ENCODE data around the gene PDCD2L.
"Not testable (repeated sequence)": the region's sequence is repeated elsewhere in the genome, so short reads cannot be mapped to it uniquely, and the experiment has no call there.

PDCD2L gene

GRCh38 chr19:34397853-34398252 is 6.3 kb upstream of the PDCD2L start:
- Histone ChIP-seq H2AK5ac (ENCODE audit: low read length, severe bottlenecking) (no peak overlapping the region), H3K23ac (ENCODE audit: low read length in 2 of 2) (no peak overlapping the region), H3K4ac (ENCODE audit: low read depth in 1 of 2, low read length in 2 of 2) (no peak overlapping the region), H3K4me1 (ENCODE audit: control insufficient read depth, insufficient read depth, low read depth, low read length) (no peaks in the 10 kb centered on the region), H3K9me3 (ENCODE audit: control insufficient read depth, low read length) (no peaks in the 10 kb centered on the region), H2AFZ (ENCODE audit: low read depth, low read length) (no peak overlapping the region), H3K27me3 (ENCODE audit: control insufficient read depth in 1 of 2, insufficient read depth in 1 of 2, low read length in 2 of 2) (no peaks in the 10 kb centered on the region), H2BK15ac (ENCODE audit: low read depth, poor library complexity, severe bottlenecking) (no peak overlapping the region), H2BK5ac (ENCODE audit: low read depth, low read length, poor library complexity, severe bottlenecking) (no peak overlapping the region), H4K91ac (ENCODE audit: low read length) (no peak overlapping the region), H2BK120ac (ENCODE audit: low read depth, low read length) (no peak overlapping the region), H3K4me2 (ENCODE audit: low read length, poor library complexity, severe bottlenecking) (no peak overlapping the region), H3K18ac (ENCODE audit: low read depth in 1 of 2, low read length in 2 of 2) (no peak overlapping the region), H2BK12ac (ENCODE audit: low read length in 2 of 2) (no peak overlapping the region), H3K14ac (ENCODE audit: low read length in 2 of 2) (no peak overlapping the region), H3K27ac (ENCODE audit: low read length, poor library complexity, severe bottlenecking) (no peak overlapping the region), H4K8ac (ENCODE audit: low read length) (no peak overlapping the region), H3K36me3 (ENCODE audit: control insufficient read depth in 1 of 2, insufficient read depth in 2 of 2, low read depth in 1 of 2, low read length in 2 of 2) (peaks cover 69 to 70% of the 10 kb centered on the region in 2 experiments), H3K9ac (ENCODE audit: low read length) (no peak overlapping the region), H3K79me1 (replicated peaks; ENCODE audit: low read length, poor library complexity, severe bottlenecking) (peaks cover under 1% of the 10 kb centered on the region), H3K4me3 (ENCODE audit: insufficient read depth in 1 of 2, low read depth in 1 of 2, low read length in 2 of 2) (no peak overlapping the region)
- 100% methylated on average over 1 of the region's 1 CpG for WGBS
- no peak for DNase-seq

GRCh38 chr19:34399886-34400285 is 4.3 kb upstream of the PDCD2L start:
- Histone ChIP-seq H2BK15ac (ENCODE audit: low read depth, poor library complexity, severe bottlenecking) (no peak overlapping the region), H2AFZ (ENCODE audit: low read depth, low read length) (no peak overlapping the region), H3K4me3 (ENCODE audit: insufficient read depth in 1 of 2, low read depth in 1 of 2, low read length in 2 of 2) (no peak overlapping the region), H3K4me1 (ENCODE audit: control insufficient read depth, insufficient read depth, low read depth, low read length) (peaks cover 1% of the 10 kb centered on the region), H3K23ac (ENCODE audit: low read length in 2 of 2) (no peak overlapping the region), H3K9ac (ENCODE audit: low read length) (no peak overlapping the region), H3K79me1 (replicated peaks; ENCODE audit: low read length, poor library complexity, severe bottlenecking) (peaks cover 6% of the 10 kb centered on the region), H2AK5ac (ENCODE audit: low read length, severe bottlenecking) (no peak overlapping the region), H3K36me3 (ENCODE audit: control insufficient read depth in 1 of 2, insufficient read depth in 2 of 2, low read depth in 1 of 2, low read length in 2 of 2) (peaks cover 50 to 51% of the 10 kb centered on the region in 2 experiments), H4K91ac (ENCODE audit: low read length) (no peak overlapping the region), H3K9me3 (ENCODE audit: control insufficient read depth, low read length) (no peaks in the 10 kb centered on the region), H2BK5ac (ENCODE audit: low read depth, low read length, poor library complexity, severe bottlenecking) (no peak overlapping the region), H3K4me2 (ENCODE audit: low read length, poor library complexity, severe bottlenecking) (no peak overlapping the region), H2BK120ac (ENCODE audit: low read depth, low read length) (no peak overlapping the region), H3K14ac (ENCODE audit: low read length in 2 of 2) (no peak overlapping the region), H3K18ac (ENCODE audit: low read depth in 1 of 2, low read length in 2 of 2) (no peak overlapping the region), H3K27ac (ENCODE audit: low read length, poor library complexity, severe bottlenecking) (no peak overlapping the region), H3K27me3 (ENCODE audit: control insufficient read depth in 1 of 2, insufficient read depth in 1 of 2, low read length in 2 of 2) (no peaks in the 10 kb centered on the region), H4K8ac (ENCODE audit: low read length) (no peak overlapping the region), H3K4ac (ENCODE audit: low read depth in 1 of 2, low read length in 2 of 2) (no peak overlapping the region), H2BK12ac (ENCODE audit: low read length in 2 of 2) (no peak overlapping the region)
- whole genome bisulfite sequencing, result over 99% methylated on average over 9 of the region's 9 CpGs
- no peak for DNase-seq

GRCh38 chr19:34400844-34401243 is 3.4 kb upstream of the PDCD2L start:
- not testable (repeated sequence) for H3K9ac ChIP-seq (ENCODE audit: low read length); H2BK5ac ChIP-seq (ENCODE audit: low read depth, low read length, poor library complexity, severe bottlenecking); H4K91ac ChIP-seq (ENCODE audit: low read length); H4K8ac ChIP-seq (ENCODE audit: low read length); H3K27ac ChIP-seq (ENCODE audit: low read length, poor library complexity, severe bottlenecking); DNase-seq; H2BK120ac ChIP-seq (ENCODE audit: low read depth, low read length); H3K9me3 ChIP-seq (ENCODE audit: control insufficient read depth, low read length); H3K4me3 ChIP-seq (ENCODE audit: insufficient read depth in 1 of 2, low read depth in 1 of 2, low read length in 2 of 2); H2BK15ac ChIP-seq (ENCODE audit: low read depth, poor library complexity, severe bottlenecking); H2AK5ac ChIP-seq (ENCODE audit: low read length, severe bottlenecking); H3K14ac ChIP-seq (ENCODE audit: low read length in 2 of 2); H3K4me2 ChIP-seq (ENCODE audit: low read length, poor library complexity, severe bottlenecking); H3K27me3 ChIP-seq (ENCODE audit: control insufficient read depth in 1 of 2, insufficient read depth in 1 of 2, low read length in 2 of 2); H3K4me1 ChIP-seq (ENCODE audit: control insufficient read depth, insufficient read depth, low read depth, low read length); H3K23ac ChIP-seq (ENCODE audit: low read length in 2 of 2); H3K79me1 ChIP-seq (replicated peaks; ENCODE audit: low read length, poor library complexity, severe bottlenecking); H2AFZ ChIP-seq (ENCODE audit: low read depth, low read length); H3K4ac ChIP-seq (ENCODE audit: low read depth in 1 of 2, low read length in 2 of 2); H2BK12ac ChIP-seq (ENCODE audit: low read length in 2 of 2); H3K18ac ChIP-seq (ENCODE audit: low read depth in 1 of 2, low read length in 2 of 2)
- peaks cover 41 to 42% of the 10 kb centered on the region in 2 experiments for H3K36me3 ChIP-seq (ENCODE audit: control insufficient read depth in 1 of 2, insufficient read depth in 2 of 2, low read depth in 1 of 2, low read length in 2 of 2)
- WGBS, result 94% methylated on average over 5 of the region's 8 CpGs

GRCh38 chr19:34402074-34402600 is 2.1 kb upstream of the PDCD2L start:
- Histone ChIP-seq H3K14ac (ENCODE audit: low read length in 2 of 2) (no peak overlapping the region), H3K36me3 (ENCODE audit: control insufficient read depth in 1 of 2, insufficient read depth in 2 of 2, low read depth in 1 of 2, low read length in 2 of 2) (peaks cover 29 to 30% of the 10 kb centered on the region in 2 experiments), H3K79me1 (replicated peaks; ENCODE audit: low read length, poor library complexity, severe bottlenecking) (peaks cover 8% of the 10 kb centered on the region), H2BK120ac (ENCODE audit: low read depth, low read length) (no peak overlapping the region), H4K8ac (ENCODE audit: low read length) (no peak overlapping the region), H3K18ac (ENCODE audit: low read depth in 1 of 2, low read length in 2 of 2) (no peak overlapping the region), H2BK15ac (ENCODE audit: low read depth, poor library complexity, severe bottlenecking) (no peak overlapping the region), H3K27ac (ENCODE audit: low read length, poor library complexity, severe bottlenecking) (no peak overlapping the region), H2AK5ac (ENCODE audit: low read length, severe bottlenecking) (no peak overlapping the region), H3K4me2 (ENCODE audit: low read length, poor library complexity, severe bottlenecking) (no peak overlapping the region), H3K4me3 (ENCODE audit: insufficient read depth in 1 of 2, low read depth in 1 of 2, low read length in 2 of 2) (no peak overlapping the region), H3K27me3 (ENCODE audit: control insufficient read depth in 1 of 2, insufficient read depth in 1 of 2, low read length in 2 of 2) (no peaks in the 10 kb centered on the region), H4K91ac (ENCODE audit: low read length) (no peak overlapping the region), H2AFZ (ENCODE audit: low read depth, low read length) (no peak overlapping the region), H2BK5ac (ENCODE audit: low read depth, low read length, poor library complexity, severe bottlenecking) (no peak overlapping the region), H3K4me1 (ENCODE audit: control insufficient read depth, insufficient read depth, low read depth, low read length) (peaks cover 4% of the 10 kb centered on the region), H3K4ac (ENCODE audit: low read depth in 1 of 2, low read length in 2 of 2) (no peak overlapping the region), H3K23ac (ENCODE audit: low read length in 2 of 2) (no peak overlapping the region), H3K9me3 (ENCODE audit: control insufficient read depth, low read length) (no peaks in the 10 kb centered on the region), H2BK12ac (ENCODE audit: low read length in 2 of 2) (no peak overlapping the region), H3K9ac (ENCODE audit: low read length) (no peak overlapping the region)
- DNase-seq, result no peak
- WGBS, result 97% methylated on average over 3 of the region's 8 CpGs
